Muscle layer of duodenum (tissue), 2 donors: ENCODE measurements around the gene CES2.
"Not testable (repeated sequence)": the region's sequence is repeated elsewhere in the genome, so short reads cannot be mapped to it uniquely, and the experiment has no call there.

ENCODE experiments used
- H3K27ac ChIP-seq: one replicate; pipeline ENCODE4 v1.7.0; 2013; ENCODE audit warnings: mild to moderate bottlenecking, low read length
- H3K27me3 ChIP-seq: one replicate; pipeline ENCODE4 v1.7.0; 2013; ENCODE audit warnings: low read depth, mild to moderate bottlenecking, control low read depth, low read length
- H3K36me3 ChIP-seq, 2 donors: one replicate each; pipeline ENCODE4 v1.7.0; 2013; ENCODE audit warnings: low read length in 2 of 2, control low read depth in 1 of 2, mild to moderate bottlenecking in 1 of 2; ENCODE audit not compliant: insufficient read depth in 2 of 2, control insufficient read depth in 1 of 2
- H3K4me1 ChIP-seq, 2 donors: one replicate each; pipeline ENCODE4 v1.7.0; 2013; ENCODE audit warnings: low read length in 2 of 2, mild to moderate bottlenecking in 2 of 2, control low read depth in 1 of 2, moderate library complexity in 1 of 2; ENCODE audit not compliant: insufficient read depth in 2 of 2, control insufficient read depth in 1 of 2
- H3K4me3 ChIP-seq, 2 donors: one replicate each; pipeline ENCODE4 v1.7.0; 2013; ENCODE audit warnings: low read length in 2 of 2, low read depth in 1 of 2, mild to moderate bottlenecking in 1 of 2
- H3K9me3 ChIP-seq, 2 donors: one replicate each; pipeline ENCODE4 v1.7.0; 2013; ENCODE audit warnings: low read length in 2 of 2, control low read depth in 1 of 2, mild to moderate bottlenecking in 1 of 2; ENCODE audit not compliant: control insufficient read depth in 1 of 2
- donor health status: healthy.

Gene CES2

DNA sequence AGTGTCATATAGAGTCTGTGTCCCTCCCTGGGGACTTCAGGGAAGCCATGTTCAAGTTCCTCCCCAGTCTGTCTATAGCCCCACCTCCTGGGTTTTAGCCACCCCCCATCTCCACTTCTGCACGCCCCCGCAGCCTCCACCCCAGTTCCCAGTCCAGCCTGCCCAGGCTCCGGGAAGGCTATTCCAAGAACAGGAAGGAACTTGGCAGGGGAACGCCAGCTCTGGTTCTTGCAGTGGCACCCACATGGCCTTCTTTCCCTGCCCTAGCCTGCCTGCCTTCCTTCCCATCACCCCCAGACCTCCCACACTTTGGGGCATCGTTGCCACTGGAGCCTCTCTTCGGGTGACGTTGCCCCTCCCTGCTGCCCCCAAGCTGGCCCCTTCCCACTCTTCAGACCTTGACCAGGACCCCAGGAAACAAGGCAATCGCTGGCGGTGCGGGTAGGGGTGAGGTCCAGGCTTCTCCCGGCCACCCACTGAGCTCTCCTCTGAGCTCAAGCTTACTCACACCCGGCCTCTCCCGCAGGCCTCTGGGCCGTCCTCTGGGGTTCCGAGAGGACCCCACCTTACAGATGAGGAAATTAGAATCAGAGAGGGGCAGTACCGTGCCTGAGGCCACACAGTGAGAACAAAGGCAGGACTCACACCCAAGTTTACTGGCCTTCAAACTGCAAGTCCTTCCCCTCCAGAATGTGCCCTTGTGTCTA, 43.8 kb downstream of the CES2 start:
- H3K9me3 ChIP-seq, result no peaks in the 10 kb centered on the region
- H3K27me3 ChIP-seq, result no peaks in the 10 kb centered on the region
- H3K36me3 ChIP-seq, result no peaks in the 10 kb centered on the region
- H3K4me3 ChIP-seq, result no peak overlapping the region
- no peak overlapping the region for H3K27ac ChIP-seq
- no peaks in the 10 kb centered on the region for H3K4me1 ChIP-seq

DNA sequence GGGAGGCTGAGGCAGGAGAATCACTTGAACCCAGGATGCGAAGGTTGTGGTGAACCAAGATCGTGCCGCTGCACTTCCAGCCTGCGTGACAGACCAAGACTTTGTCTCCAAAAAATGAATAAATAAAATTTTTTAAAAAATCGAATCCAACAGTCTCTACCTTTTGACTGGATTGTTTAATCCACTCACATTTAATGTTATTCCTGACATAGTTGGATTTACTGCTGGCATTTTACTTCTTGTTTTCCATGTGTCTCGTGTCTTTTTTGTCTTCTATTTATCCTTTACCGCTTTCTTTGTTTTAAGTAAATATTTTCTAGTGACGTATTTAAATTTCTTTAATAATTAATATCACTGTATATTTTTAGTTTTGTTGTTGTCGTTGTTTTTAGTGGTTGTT, 47.7 kb downstream of the CES2 start:
- Histone ChIP-seq H3K27me3 (no peaks in the 10 kb centered on the region), H3K36me3 (no peaks in the 10 kb centered on the region), H3K27ac (no peak overlapping the region), H3K9me3 (no peaks in the 10 kb centered on the region), H3K4me3 (no peak overlapping the region), H3K4me1 (no peaks in the 10 kb centered on the region)

DNA sequence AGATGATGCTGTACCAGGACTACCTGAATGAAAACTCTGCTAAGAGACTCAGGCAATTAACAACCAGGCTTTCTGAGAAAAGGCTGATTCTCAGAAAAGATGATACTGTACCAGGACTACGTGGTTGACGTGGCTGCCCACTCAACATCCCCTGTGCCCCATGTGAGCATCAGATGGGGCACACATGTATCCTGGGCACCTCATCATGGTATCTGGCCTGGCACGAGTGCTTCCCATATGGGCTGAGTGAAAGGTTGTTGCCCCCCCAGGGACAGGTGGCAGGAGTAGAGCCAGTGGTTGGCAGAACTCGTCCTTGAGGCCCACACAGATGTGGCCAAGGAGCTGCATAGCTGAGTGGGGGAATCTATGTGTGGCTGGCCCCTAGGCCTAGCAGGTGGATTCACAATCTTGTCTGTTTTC, 49.6 kb downstream of the CES2 start:
- H3K36me3 ChIP-seq, result no peaks in the 10 kb centered on the region
- H3K4me1 ChIP-seq, result no peaks in the 10 kb centered on the region
- H3K27me3 ChIP-seq, result no peaks in the 10 kb centered on the region
- no peak overlapping the region for H3K4me3 ChIP-seq
- H3K27ac ChIP-seq, result no peak overlapping the region
- no peaks in the 10 kb centered on the region for H3K9me3 ChIP-seq

DNA sequence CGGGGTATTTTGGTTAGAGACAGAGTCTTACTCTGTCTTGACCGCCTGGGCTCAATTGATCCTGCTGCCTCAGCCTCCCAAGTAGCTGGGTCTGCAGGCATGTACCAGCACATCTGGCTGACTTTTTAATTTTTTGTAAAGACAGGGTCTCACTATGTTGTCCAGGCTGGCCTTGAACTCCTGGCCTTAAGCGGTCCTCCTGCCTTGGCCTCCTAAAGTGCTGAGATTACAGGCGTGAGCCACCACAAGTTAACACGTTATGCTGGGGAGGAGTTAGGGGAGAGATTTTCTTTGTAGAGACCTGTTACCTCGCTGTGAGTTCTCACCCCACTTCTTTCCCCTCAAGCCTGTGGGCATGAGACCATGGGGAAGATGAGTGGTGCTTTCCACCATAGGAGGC, 51.2 kb downstream of the CES2 start:
- Histone ChIP-seq H3K27me3 (no peaks in the 10 kb centered on the region), H3K36me3 (no peaks in the 10 kb centered on the region), H3K27ac (no peak overlapping the region), H3K4me3 (no peak overlapping the region), H3K4me1 (no peaks in the 10 kb centered on the region), H3K9me3 (no peaks in the 10 kb centered on the region)

GRCh38 chr16:66988197-66988788, 53.0 kb downstream of the CES2 start, which contains the start of gene CES4A:
CES4A (plus strand) TSS chr16:66988589; CDS start chr16:66988773, 184 bp downstream.
- Histone ChIP-seq H3K27me3 (no peaks in the 10 kb centered on the region), H3K27ac (no peak within 1 kb of the TSS), H3K9me3 (no peaks in the 10 kb centered on the region), H3K4me1 (no peaks in the 10 kb centered on the region), H3K36me3 (no peaks in the 10 kb centered on the region), H3K4me3 (no peak within 1 kb of the TSS)

GRCh38 chr16:66991545-66992077, 56.3 kb downstream of the CES2 start:
- no peak overlapping the region for H3K27ac ChIP-seq

GRCh38 chr16:66993558-66993957, 58.2 kb downstream of the CES2 start:
- not testable (repeated sequence) for H3K4me3 ChIP-seq, H3K27me3 ChIP-seq, H3K36me3 ChIP-seq, H3K27ac ChIP-seq, H3K9me3 ChIP-seq, H3K4me1 ChIP-seq

More at GRCh38 chr16:66991545-66992077, 56.3 kb downstream of the CES2 start:
- Histone ChIP-seq H3K4me3 (no peak overlapping the region), H3K36me3 (no peaks in the 10 kb centered on the region), H3K4me1 (no peaks in the 10 kb centered on the region), H3K27me3 (no peaks in the 10 kb centered on the region), H3K9me3 (no peaks in the 10 kb centered on the region)
